Fibroblast of lung (primary cell): ENCODE measurements around the gene ZNF618. TPM values are rescaled to one million over a fixed set of nuclear protein-coding genes. Genes with fewer than 3 reads are reported as not detected.

ENCODE experiments used
- DNase-seq, 2 donors: peaks; one replicate each; pipeline versions ENCODE4 v3.0.0 to v3.0.0-alpha.2; 2010; ENCODE audit warnings: low read depth in 2 of 2
- H2AFZ ChIP-seq: 2 replicates; pipeline ENCODE4 v1.5.1; 2012; ENCODE audit warnings: low read length, control low read depth, inconsistent platforms
- H3K27ac ChIP-seq: 2 replicates; pipeline ENCODE4 v1.5.1; 2011; ENCODE audit warnings: low read length, control low read depth; ENCODE audit not compliant: insufficient read depth
- H3K27me3 ChIP-seq: 2 replicates; pipeline ENCODE4 v1.5.1; 2011; ENCODE audit warnings: mild to moderate bottlenecking, low read length; ENCODE audit not compliant: control insufficient read depth, insufficient read depth
- H3K36me3 ChIP-seq: 2 replicates; pipeline ENCODE4 v1.5.1; 2011; ENCODE audit warnings: low read length; ENCODE audit not compliant: control insufficient read depth, insufficient read depth
- H3K4me1 ChIP-seq: 2 replicates; pipeline ENCODE4 v1.5.1; 2011; ENCODE audit warnings: low read length; ENCODE audit not compliant: control insufficient read depth, insufficient read depth; ENCODE audit errors: extremely low read depth
- H3K4me2 ChIP-seq: 2 replicates; pipeline ENCODE4 v1.5.1; 2011; ENCODE audit warnings: low read length, control low read depth; ENCODE audit not compliant: insufficient read depth; ENCODE audit errors: extremely low read depth
- H3K4me3 ChIP-seq, 4 experiments: fragments of 200-600 bp in 1 of 4; sonication (generic) in 1 of 4; replicated peaks in 1 of 4; 2 replicates each; pipeline ENCODE4 v1.5.1; 2011 to 2016; ENCODE audit warnings: low read length in 4 of 4, low read depth in 3 of 4, mild to moderate bottlenecking in 3 of 4, control low read depth in 2 of 4, inconsistent platforms in 1 of 4, mixed read lengths in 1 of 4; ENCODE audit not compliant: insufficient read depth in 1 of 4; ENCODE audit errors: control extremely low read depth in 1 of 4
- H3K79me2 ChIP-seq: 2 replicates; pipeline ENCODE4 v1.5.1; 2012; ENCODE audit warnings: mild to moderate bottlenecking, low read length, inconsistent platforms; ENCODE audit not compliant: control insufficient read depth, insufficient read depth
- H3K9ac ChIP-seq: 2 replicates; pipeline ENCODE4 v1.5.1; 2011; ENCODE audit warnings: mild to moderate bottlenecking, low read length, control low read depth; ENCODE audit not compliant: insufficient read depth
- H3K9me3 ChIP-seq: 2 replicates; pipeline ENCODE4 v1.5.1; 2012; ENCODE audit warnings: low read depth, low read length; ENCODE audit not compliant: control insufficient read depth, insufficient read depth
- H4K20me1 ChIP-seq: 2 replicates; pipeline ENCODE4 v1.5.1; 2011; ENCODE audit warnings: low read length; ENCODE audit not compliant: control insufficient read depth, insufficient read depth; ENCODE audit errors: extremely low read depth
- CTCF ChIP-seq, 2 donors: IDR thresholded peaks in 1 of 2; conservative IDR thresholded peaks in 1 of 2; 1 replicate in 1 of 2; 2 replicates in 1 of 2; pipeline ENCODE4 v1.5.1; 2011 to 2012; ENCODE audit warnings: low read length in 2 of 2, control low read depth in 1 of 2, inconsistent platforms in 1 of 2, low read depth in 1 of 2, mild to moderate bottlenecking in 1 of 2
- EZH2 ChIP-seq: IDR thresholded peaks from 2 replicates; pipeline ENCODE4 v1.5.1; 2012; ENCODE audit warnings: low read length, control low read depth, mild to moderate bottlenecking; ENCODE audit errors: missing control alignments
- polyA plus RNA-seq, 2 donors: library from polyadenylated mRNA; depleted of rRNA in 1 of 2; stranded (reverse) in 1 of 2; unstranded in 1 of 2; fragments of >200 nt; gene quantifications; 2 replicates each; pipeline ENCODE4 v1.2.1, GENCODE V29; 2011 to 2012; ENCODE audit warnings: missing spikeins in 1 of 2
- total RNA-seq: library from RNA; depleted of rRNA; stranded (reverse); fragments of >200 nt; gene quantifications from 2 replicates; pipeline ENCODE4 v1.2.1, GENCODE V29; 2014

The ZNF618 gene
- total and polyA plus RNA-seq, 2 donors (not counting 1 experiment from before 2014, with no cell fraction given) = 6.6 to 8.6 TPM

- Histone ChIP-seq H3K4me1 (peaks cover 8% of the 10 kb centered on the region), H3K36me3 (peaks cover 3% of the 10 kb centered on the region), H3K4me2 (peak overlapping the region; percentile 13), H3K9ac (no peak overlapping the region), H3K27ac (no peak overlapping the region), H3K79me2 (no peaks in the 10 kb centered on the region), H3K4me3 (no peak overlapping the region), H4K20me1 (no peaks in the 10 kb centered on the region), H3K9me3 (no peaks in the 10 kb centered on the region), H3K27me3 (no peaks in the 10 kb centered on the region), H2AFZ (no peak overlapping the region)
- no peak for TF ChIP-seq EZH2
- peak in 1 of 2 donors; percentile 2 for TF ChIP-seq CTCF (conservative IDR thresholded peaks at IDR 0.05 in 1 of 2, IDR thresholded peaks at IDR 0.05 in 1 of 2; ENCODE audit: low read depth in 1 of 2, low read length in 2 of 2)
- DNase-seq = peak; percentile 72 to 84
Observed at GRCh38 chr9:113993838-113994540, 117.9 kb downstream of the ZNF618 start.

- TF ChIP-seq CTCF (conservative IDR thresholded peaks at IDR 0.05 in 1 of 2, IDR thresholded peaks at IDR 0.05 in 1 of 2; ENCODE audit: low read depth in 1 of 2, low read length in 2 of 2) (no peak), EZH2 (no peak)
- no peaks in the 10 kb centered on the region for H3K27me3 ChIP-seq
- H3K4me2 ChIP-seq = no peak overlapping the region
- H3K4me3 ChIP-seq = no peak overlapping the region
- H3K9me3 ChIP-seq = no peaks in the 10 kb centered on the region
- no peak for DNase-seq
- no peak overlapping the region for H3K9ac ChIP-seq
- H3K79me2 ChIP-seq = no peaks in the 10 kb centered on the region
- H3K4me1 ChIP-seq = peaks cover 8% of the 10 kb centered on the region
- no peak overlapping the region for H3K27ac ChIP-seq
- peaks cover 2% of the 10 kb centered on the region for H3K36me3 ChIP-seq
- H4K20me1 ChIP-seq = no peaks in the 10 kb centered on the region
- no peak overlapping the region for H2AFZ ChIP-seq
Observed at GRCh38 chr9:113995401-113995800, 119.3 kb downstream of the ZNF618 start.

GRCh38 chr9:113995963-113996362, 119.9 kb downstream of the ZNF618 start:
- Histone ChIP-seq H3K27me3 (no peaks in the 10 kb centered on the region), H3K4me3 (no peak overlapping the region), H2AFZ (no peak overlapping the region), H3K4me1 (peaks cover 8% of the 10 kb centered on the region), H3K4me2 (no peak overlapping the region), H3K9me3 (no peaks in the 10 kb centered on the region), H3K79me2 (no peaks in the 10 kb centered on the region), H4K20me1 (no peaks in the 10 kb centered on the region), H3K9ac (no peak overlapping the region), H3K27ac (no peak overlapping the region), H3K36me3 (peaks cover 2% of the 10 kb centered on the region)
- TF ChIP-seq EZH2 (no peak), CTCF (conservative IDR thresholded peaks at IDR 0.05 in 1 of 2, IDR thresholded peaks at IDR 0.05 in 1 of 2; ENCODE audit: low read depth in 1 of 2, low read length in 2 of 2) (no peak)
- no peak for DNase-seq
